ENCODE results near the gene FAM161B. TPM values are rescaled to one million over a fixed set of nuclear protein-coding genes. Genes with fewer than 3 reads are reported as not detected.

The FAM161B gene
- total and polyA plus RNA-seq, 2 of the 13 experiments (the other 11 are each of a cell fraction or from before 2014, with no cell fraction given): 1.6 to 2.0 TPM

- TF ChIP-seq ARNT2 (CRISPR knock-in tag; IDR thresholded peaks at IDR 0.05; ENCODE audit: low read depth): no peak
- TF ChIP-seq, protein P1, sequence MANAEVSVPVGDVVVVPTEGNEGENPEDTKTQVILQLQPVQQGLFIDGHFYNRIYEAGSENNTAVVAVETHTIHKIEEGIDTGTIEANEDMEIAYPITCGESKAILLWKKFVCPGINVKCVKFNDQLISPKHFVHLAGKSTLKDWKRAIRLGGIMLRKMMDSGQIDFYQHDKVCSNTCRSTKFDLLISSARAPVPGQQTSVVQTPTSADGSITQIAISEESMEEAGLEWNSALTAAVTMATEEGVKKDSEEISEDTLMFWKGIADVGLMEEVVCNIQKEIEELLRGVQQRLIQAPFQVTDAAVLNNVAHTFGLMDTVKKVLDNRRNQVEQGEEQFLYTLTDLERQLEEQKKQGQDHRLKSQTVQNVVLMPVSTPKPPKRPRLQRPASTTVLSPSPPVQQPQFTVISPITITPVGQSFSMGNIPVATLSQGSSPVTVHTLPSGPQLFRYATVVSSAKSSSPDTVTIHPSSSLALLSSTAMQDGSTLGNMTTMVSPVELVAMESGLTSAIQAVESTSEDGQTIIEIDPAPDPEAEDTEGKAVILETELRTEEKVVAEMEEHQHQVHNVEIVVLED (CRISPR knock-in tag; IDR thresholded peaks at IDR 0.05; ENCODE audit: borderline replicate concordance): no peak
- no peak for TF ChIP-seq EZH2 (conservative IDR thresholded peaks at IDR 0.05; ENCODE audit: low read depth, low read length)
- TF ChIP-seq ZNF883 (CRISPR knock-in tag; IDR thresholded peaks at IDR 0.05; ENCODE audit: not compliant biosample characterization): no peak
- TF ChIP-seq ZNF10 (CRISPR knock-in tag; IDR thresholded peaks at IDR 0.05; ENCODE audit: borderline replicate concordance, low read depth): no peak
- TF ChIP-seq GATAD2A (CRISPR knock-in tag; IDR thresholded peaks at IDR 0.05): no peak; the same call in 1 of the 2 replicates
- peak; percentile 17; the same call in 1 of the 2 replicates for TF ChIP-seq ZNF12 (CRISPR knock-in tag; IDR thresholded peaks at IDR 0.05)
- no peak for TF ChIP-seq ZBTB10 (CRISPR knock-in tag; IDR thresholded peaks at IDR 0.05; ENCODE audit: borderline replicate concordance)
- TF ChIP-seq PATZ1 (CRISPR knock-in tag; IDR thresholded peaks at IDR 0.05): 0 out of 2 replicates have a peak, but pooled peaks have one; percentile 16
- TF ChIP-seq ZNF17 (CRISPR knock-in tag; IDR thresholded peaks at IDR 0.05): no peak
- no peak; the same call in 1 of the 2 replicates for TF ChIP-seq CBX5 (CRISPR knock-in tag; IDR thresholded peaks at IDR 0.05; ENCODE audit: borderline replicate concordance)
- no peak for TF ChIP-seq CSRNP1 (CRISPR knock-in tag; IDR thresholded peaks at IDR 0.05)
- peak; percentile 88 for TF ChIP-seq NR2F2 (IDR thresholded peaks at IDR 0.05; ENCODE audit: borderline replicate concordance, low read depth)
- TF ChIP-seq, protein P2, sequence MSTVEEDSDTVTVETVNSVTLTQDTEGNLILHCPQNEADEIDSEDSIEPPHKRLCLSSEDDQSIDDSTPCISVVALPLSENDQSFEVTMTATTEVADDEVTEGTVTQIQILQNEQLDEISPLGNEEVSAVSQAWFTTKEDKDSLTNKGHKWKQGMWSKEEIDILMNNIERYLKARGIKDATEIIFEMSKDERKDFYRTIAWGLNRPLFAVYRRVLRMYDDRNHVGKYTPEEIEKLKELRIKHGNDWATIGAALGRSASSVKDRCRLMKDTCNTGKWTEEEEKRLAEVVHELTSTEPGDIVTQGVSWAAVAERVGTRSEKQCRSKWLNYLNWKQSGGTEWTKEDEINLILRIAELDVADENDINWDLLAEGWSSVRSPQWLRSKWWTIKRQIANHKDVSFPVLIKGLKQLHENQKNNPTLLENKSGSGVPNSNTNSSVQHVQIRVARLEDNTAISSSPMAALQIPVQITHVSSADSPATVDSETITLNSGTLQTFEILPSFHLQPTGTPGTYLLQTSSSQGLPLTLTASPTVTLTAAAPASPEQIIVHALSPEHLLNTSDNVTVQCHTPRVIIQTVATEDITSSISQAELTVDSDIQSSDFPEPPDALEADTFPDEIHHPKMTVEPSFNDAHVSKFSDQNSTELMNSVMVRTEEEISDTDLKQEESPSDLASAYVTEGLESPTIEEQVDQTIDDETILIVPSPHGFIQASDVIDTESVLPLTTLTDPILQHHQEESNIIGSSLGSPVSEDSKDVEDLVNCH (CRISPR knock-in tag; IDR thresholded peaks at IDR 0.05): no peak
- TF ChIP-seq, protein P3, sequence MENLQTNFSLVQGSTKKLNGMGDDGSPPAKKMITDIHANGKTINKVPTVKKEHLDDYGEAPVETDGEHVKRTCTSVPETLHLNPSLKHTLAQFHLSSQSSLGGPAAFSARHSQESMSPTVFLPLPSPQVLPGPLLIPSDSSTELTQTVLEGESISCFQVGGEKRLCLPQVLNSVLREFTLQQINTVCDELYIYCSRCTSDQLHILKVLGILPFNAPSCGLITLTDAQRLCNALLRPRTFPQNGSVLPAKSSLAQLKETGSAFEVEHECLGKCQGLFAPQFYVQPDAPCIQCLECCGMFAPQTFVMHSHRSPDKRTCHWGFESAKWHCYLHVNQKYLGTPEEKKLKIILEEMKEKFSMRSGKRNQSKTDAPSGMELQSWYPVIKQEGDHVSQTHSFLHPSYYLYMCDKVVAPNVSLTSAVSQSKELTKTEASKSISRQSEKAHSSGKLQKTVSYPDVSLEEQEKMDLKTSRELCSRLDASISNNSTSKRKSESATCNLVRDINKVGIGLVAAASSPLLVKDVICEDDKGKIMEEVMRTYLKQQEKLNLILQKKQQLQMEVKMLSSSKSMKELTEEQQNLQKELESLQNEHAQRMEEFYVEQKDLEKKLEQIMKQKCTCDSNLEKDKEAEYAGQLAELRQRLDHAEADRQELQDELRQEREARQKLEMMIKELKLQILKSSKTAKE (CRISPR knock-in tag; IDR thresholded peaks at IDR 0.05; ENCODE audit: borderline replicate concordance): peak; percentile 68; the same call in 1 of the 2 replicates
- no peak for TF ChIP-seq ZSCAN29 (CRISPR knock-in tag; conservative IDR thresholded peaks at IDR 0.05)
These were observed 46.8 kb upstream of the FAM161B start (continued) for GRCh38 chr14:73996731-73997107.

All from HepG2 (cell line).